ENCODE data around the gene CEBPG. TPM values are rescaled to one million over a fixed set of nuclear protein-coding genes. Genes with fewer than 3 reads are reported as not detected.

Gene CEBPG
- total RNA-seq, 1 donor from 2014 or later: 30.4 TPM

- no peaks in the 10 kb centered on the region for H3K36me3 Mint-ChIP-seq (ENCODE audit: low read depth)
- peaks cover 4% of the 10 kb centered on the region for H3K4me1 Mint-ChIP-seq (ENCODE audit: low read depth)
- intact Hi-C loops (cut with micrococcal nuclease): no loop called here
- no peak overlapping the region for H3K4me3 Mint-ChIP-seq
- no peak overlapping the region for H3K27ac Mint-ChIP-seq
- no peak for DNase-seq (ENCODE audit: low spot score)
- H3K9me3 Mint-ChIP-seq: no peaks in the 10 kb centered on the region
- no peaks in the 10 kb centered on the region for H3K27me3 Mint-ChIP-seq (ENCODE audit: insufficient read depth)
Measured at GRCh38 chr19:33403221-33403972, 29.9 kb downstream of the CEBPG start.

GRCh38 chr19:33403973-33404304 lies 30.4 kb downstream of the CEBPG start:
- intact Hi-C loops (cut with micrococcal nuclease): no loop called here
- Mint-ChIP-seq H3K27ac (no peak overlapping the region), H3K4me1 (ENCODE audit: low read depth) (peaks cover 4% of the 10 kb centered on the region), H3K9me3 (no peaks in the 10 kb centered on the region), H3K4me3 (no peak overlapping the region), H3K36me3 (ENCODE audit: low read depth) (no peaks in the 10 kb centered on the region), H3K27me3 (ENCODE audit: insufficient read depth) (no peaks in the 10 kb centered on the region)
- no peak for DNase-seq (ENCODE audit: low spot score)

GRCh38 chr19:33404506-33405253 lies 31.2 kb downstream of the CEBPG start:
- DNase-seq (ENCODE audit: low spot score): no peak
- intact Hi-C loops (cut with micrococcal nuclease): loop anchor here (5.0 kb wide), 1 partner anchor 277 kb away; no protein-coding TSS in a partner anchor

GRCh38 chr19:33405254-33405552 lies 31.7 kb downstream of the CEBPG start:
- H3K9me3 Mint-ChIP-seq: no peaks in the 10 kb centered on the region
- intact Hi-C loops (cut with micrococcal nuclease): loop anchor here (5.0 kb wide), 1 partner anchor 278 kb away; no protein-coding TSS in a partner anchor
- no peaks in the 10 kb centered on the region for H3K27me3 Mint-ChIP-seq (ENCODE audit: insufficient read depth)
- H3K27ac Mint-ChIP-seq: no peak overlapping the region
- no peak for DNase-seq (ENCODE audit: low spot score)
- H3K4me1 Mint-ChIP-seq (ENCODE audit: low read depth): peaks cover 4% of the 10 kb centered on the region
- no peaks in the 10 kb centered on the region for H3K36me3 Mint-ChIP-seq (ENCODE audit: low read depth)
- H3K4me3 Mint-ChIP-seq: no peak overlapping the region

More at GRCh38 chr19:33404506-33405253, 31.2 kb downstream of the CEBPG start:
- Mint-ChIP-seq H3K36me3 (ENCODE audit: low read depth) (no peaks in the 10 kb centered on the region), H3K9me3 (no peaks in the 10 kb centered on the region), H3K4me1 (ENCODE audit: low read depth) (peaks cover 4% of the 10 kb centered on the region), H3K27ac (no peak overlapping the region), H3K4me3 (no peak overlapping the region), H3K27me3 (ENCODE audit: insufficient read depth) (no peaks in the 10 kb centered on the region)

DNA sequence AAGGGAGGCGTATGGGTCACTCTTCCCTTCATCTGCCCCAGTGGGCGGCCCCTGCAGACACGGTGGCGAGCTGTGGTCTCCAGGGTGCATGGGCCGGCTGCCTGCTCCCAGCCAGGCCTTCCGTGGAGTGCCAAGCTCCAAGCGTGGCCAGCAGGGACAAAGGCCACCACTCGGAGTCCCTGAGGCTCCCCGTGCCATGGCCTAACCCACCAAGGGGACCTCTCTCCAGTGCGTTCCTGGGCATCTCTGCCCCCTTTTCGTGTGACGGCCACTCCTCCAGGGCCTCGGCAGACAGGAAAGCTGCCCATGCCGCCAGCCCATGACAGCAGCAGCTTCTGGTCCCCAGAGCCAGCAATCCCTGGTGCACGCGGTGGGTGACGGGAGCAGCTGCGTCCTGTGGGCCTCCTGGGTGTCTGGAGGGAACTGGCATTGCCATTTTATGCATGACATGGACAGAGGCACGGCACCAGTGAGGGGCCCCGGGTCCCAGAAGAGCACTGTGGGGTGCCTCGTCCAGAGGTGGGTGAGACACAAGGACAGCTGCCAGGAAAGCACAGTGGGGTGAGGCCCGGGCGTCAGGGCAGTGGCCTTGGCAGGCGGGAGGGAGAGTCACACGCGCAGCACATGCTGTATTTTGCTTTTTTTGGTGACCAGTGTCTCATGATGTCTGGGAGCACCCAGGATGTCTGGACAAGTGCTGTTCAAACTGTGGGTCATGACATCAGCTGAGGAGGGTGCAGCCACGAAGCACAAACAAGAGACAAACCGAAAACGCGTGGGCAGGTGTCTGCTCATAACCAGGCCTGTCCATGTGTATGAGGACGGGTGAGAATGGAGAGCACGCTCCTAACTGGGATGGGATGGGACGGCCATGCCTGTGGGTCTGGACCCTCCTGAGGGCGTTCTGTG lies 32.3 kb downstream of the CEBPG start:
- Mint-ChIP-seq H3K4me1 (ENCODE audit: low read depth) (peaks cover 4% of the 10 kb centered on the region), H3K27ac (no peak overlapping the region), H3K9me3 (no peaks in the 10 kb centered on the region), H3K4me3 (no peak overlapping the region), H3K36me3 (ENCODE audit: low read depth) (no peaks in the 10 kb centered on the region), H3K27me3 (ENCODE audit: insufficient read depth) (no peaks in the 10 kb centered on the region)
- no peak for DNase-seq (ENCODE audit: low spot score)
- intact Hi-C loops (cut with micrococcal nuclease): loop anchor here (1.0 to 5.0 kb wide), 3 partner anchors 171 to 279 kb away; no protein-coding TSS in a partner anchor

DNA sequence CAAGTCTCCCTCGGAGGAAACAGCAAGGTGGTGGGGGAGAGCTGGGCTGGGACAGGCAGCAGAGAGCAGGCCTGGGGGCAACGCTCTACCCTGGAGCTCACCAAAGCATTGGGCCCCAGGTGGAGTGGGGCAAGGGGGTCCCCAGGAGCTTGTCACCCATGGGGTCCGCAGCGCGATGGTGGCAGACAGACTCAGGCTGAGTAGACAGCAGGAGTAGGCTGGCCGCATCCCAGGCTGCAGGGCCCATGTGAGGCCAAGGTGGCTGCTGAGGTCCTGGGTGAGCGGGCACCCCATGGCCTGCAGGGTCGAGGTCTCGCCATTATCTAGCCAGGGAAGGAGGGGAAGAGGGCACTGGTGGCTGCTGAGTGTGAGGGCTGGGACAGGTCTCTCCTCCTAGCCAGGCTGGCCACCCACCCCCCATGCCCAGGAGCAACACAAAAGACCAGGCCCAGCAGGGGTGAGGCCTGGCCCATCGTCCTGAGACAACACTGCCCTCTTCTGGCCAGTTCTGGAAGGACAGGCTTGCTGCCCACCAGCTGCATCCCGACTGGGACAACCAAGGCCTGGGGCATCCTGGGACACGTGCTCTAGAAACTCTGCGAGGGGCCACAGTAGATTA lies 33.1 kb downstream of the CEBPG start:
- no peaks in the 10 kb centered on the region for H3K9me3 Mint-ChIP-seq
- no peaks in the 10 kb centered on the region for H3K36me3 Mint-ChIP-seq (ENCODE audit: low read depth)

DNA sequence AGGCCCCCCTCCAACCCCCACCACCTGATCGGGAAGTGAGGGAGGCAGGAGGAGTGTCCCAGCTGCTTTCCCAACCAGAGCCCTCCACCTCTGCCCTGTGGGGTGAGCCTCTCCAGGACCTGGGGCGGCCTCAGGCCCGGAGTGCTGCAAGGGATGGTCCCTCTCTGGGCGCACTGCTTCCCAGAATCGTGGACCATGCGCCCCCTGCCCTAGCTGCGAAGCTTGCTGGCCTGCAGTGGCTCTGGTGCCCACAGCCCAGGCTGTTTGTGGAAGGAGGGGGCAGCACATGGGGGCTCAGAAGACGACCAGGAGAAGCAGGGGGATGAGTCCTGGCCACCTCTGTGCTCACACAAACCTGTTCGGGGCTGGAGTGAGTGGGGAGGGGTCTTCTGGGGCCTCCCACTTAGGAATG lies 33.6 kb downstream of the CEBPG start:
- Mint-ChIP-seq H3K4me3 (no peak overlapping the region), H3K27me3 (ENCODE audit: insufficient read depth) (no peaks in the 10 kb centered on the region), H3K27ac (no peak overlapping the region), H3K9me3 (no peaks in the 10 kb centered on the region), H3K4me1 (ENCODE audit: low read depth) (peaks cover 4% of the 10 kb centered on the region), H3K36me3 (ENCODE audit: low read depth) (no peaks in the 10 kb centered on the region)
- no peak for DNase-seq (ENCODE audit: low spot score)
- intact Hi-C loops (cut with micrococcal nuclease): loop anchor here (5.0 kb wide), 1 partner anchor 280 kb away; no protein-coding TSS in a partner anchor

More for the DNA sequence above, 33.1 kb downstream of the CEBPG start:
- intact Hi-C loops (cut with micrococcal nuclease): loop anchor here (1.0 to 5.0 kb wide), 3 partner anchors 171 to 279 kb away; no protein-coding TSS in a partner anchor
- H3K27me3 Mint-ChIP-seq (ENCODE audit: insufficient read depth): no peaks in the 10 kb centered on the region
- no peak overlapping the region for H3K27ac Mint-ChIP-seq
- H3K4me3 Mint-ChIP-seq: no peak overlapping the region
- peaks cover 4% of the 10 kb centered on the region for H3K4me1 Mint-ChIP-seq (ENCODE audit: low read depth)
- DNase-seq (ENCODE audit: low spot score): peak; percentile 54

DNA sequence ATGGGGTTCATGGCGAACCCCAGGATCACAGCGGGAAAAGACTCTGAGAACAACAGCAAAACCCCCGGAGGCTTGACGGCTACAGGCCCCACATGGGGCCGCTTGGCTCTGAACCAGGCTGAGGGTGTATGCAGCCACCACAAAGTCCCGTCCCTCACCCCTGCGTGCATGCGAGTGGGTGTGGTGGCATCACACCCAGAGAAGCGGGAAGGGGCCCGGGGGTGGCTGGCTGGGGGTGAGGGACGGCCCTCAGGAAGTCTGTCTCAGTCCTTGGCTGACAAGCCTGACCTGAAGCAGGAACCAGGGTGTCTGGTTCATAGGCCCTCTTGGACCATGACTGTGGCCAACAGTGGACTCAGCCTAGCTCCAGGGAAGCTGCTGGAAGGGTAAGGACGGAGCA lies 34.2 kb downstream of the CEBPG start:
- Mint-ChIP-seq H3K4me1 (ENCODE audit: low read depth) (peaks cover 4% of the 10 kb centered on the region), H3K27ac (no peak overlapping the region), H3K27me3 (ENCODE audit: insufficient read depth) (no peaks in the 10 kb centered on the region), H3K36me3 (ENCODE audit: low read depth) (no peaks in the 10 kb centered on the region), H3K4me3 (no peak overlapping the region), H3K9me3 (no peaks in the 10 kb centered on the region)
- no peak for DNase-seq (ENCODE audit: low spot score)
- intact Hi-C loops (cut with micrococcal nuclease): loop anchor here (5.0 kb wide), 1 partner anchor 280 kb away; no protein-coding TSS in a partner anchor

DNA sequence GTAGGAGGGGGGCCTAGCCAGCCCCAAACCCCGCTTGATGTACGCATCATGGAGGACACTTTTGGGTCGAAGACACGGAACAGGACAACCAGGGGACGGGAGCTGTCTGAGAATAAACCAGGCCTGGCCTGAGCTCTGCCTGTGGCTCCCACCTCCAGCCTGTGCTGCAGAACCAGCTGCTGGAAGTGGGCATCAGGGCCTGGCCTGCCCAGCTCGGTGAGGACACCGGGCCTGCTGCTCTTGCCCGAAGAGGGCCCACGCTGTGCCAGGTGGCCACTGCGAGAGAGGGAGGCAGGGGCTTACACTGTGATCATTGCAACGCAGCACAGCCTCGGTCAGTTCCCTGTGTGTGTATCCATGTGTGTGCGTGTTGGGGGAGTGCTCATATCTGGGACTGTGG lies 34.6 kb downstream of the CEBPG start:
- no peak overlapping the region for H3K27ac Mint-ChIP-seq
- H3K4me1 Mint-ChIP-seq (ENCODE audit: low read depth): peaks cover 4% of the 10 kb centered on the region
- no peaks in the 10 kb centered on the region for H3K9me3 Mint-ChIP-seq
- intact Hi-C loops (cut with micrococcal nuclease): loop anchor here (5.0 kb wide), 1 partner anchor 281 kb away; no protein-coding TSS in a partner anchor
- H3K4me3 Mint-ChIP-seq: no peak overlapping the region
- DNase-seq (ENCODE audit: low spot score): no peak
- no peaks in the 10 kb centered on the region for H3K36me3 Mint-ChIP-seq (ENCODE audit: low read depth)
- no peaks in the 10 kb centered on the region for H3K27me3 Mint-ChIP-seq (ENCODE audit: insufficient read depth)

DNA sequence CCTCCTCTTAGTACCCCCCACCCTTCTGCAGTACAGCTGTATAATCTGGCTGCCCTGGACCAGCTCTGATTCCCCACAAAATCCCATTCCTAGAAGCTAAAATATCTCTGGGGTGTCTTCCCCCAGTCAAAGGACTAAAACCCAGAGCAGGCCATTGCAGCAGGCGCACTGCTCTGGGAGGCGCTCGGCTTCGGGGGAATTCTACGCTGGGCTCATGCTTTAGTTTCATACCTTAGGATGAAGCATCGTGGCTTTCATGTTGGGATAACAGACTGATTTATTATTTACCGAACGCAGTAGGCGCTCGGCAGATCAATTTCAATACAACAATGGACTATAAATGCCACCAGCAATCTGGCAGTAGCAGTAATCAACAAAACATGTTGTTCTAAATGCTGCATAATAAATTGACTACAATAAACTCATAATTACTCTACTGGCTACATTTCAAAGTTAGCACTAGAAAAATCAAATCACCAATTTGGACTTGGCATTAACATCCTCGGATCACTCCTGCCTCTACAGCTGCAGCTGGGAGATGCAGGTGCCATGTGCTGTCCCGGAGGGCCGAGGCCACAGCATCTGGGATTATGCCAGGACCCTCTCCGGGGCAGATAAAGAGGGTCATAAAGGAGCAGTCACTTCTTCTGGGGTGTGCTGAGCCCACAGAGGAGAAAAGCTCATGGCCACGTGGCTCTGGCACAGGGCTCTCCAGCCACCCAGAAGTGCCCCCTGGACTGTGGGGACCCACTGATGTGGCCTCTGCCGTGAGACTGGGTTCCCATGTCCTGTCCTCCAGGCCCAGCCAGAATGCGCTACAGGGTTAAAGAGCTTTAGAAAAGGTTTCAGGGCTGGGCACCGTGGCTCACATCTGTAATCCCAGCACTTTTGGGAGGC lies 35.3 kb downstream of the CEBPG start:
- no peak for DNase-seq (ENCODE audit: low spot score)
- peaks cover 4% of the 10 kb centered on the region for H3K4me1 Mint-ChIP-seq (ENCODE audit: low read depth)

DNA sequence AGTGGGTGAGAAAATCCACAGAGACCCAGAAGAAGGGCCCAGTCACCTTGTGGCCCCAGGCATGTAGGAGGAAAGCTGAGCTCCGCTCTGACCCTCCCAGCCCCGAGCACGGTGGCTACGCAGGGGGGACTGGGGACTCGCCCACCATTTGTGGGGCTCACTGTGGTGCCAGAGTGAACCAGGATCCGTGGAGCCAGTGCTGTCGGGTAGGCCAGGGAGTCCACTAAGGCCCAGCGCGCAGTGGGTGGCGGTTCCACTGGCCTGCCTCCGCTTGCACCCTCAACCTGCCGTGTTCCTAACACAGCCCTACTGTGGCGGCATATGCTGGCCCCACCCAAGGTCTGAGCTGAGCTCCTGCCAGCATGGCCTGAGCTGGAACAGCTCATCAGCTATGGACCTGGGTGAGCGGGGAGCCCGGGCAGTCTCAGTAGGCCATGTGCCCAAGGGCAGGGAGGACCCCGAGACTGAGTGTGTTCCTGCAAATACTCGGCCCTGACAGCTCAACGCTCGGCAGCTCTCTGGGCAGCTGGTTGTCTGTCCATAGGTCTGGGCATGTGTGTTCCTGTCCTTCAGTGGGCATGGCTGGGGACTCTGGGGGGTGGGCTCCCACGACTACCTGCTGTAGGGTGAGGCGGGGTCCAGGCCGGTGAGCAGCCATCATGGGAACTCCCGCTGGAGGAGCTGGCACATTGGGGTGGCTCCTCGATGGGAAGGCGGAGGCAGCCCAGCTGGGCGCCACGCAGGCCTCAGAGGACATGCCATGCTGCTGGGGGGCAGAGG lies 36.6 kb downstream of the CEBPG start:
- DNase-seq (ENCODE audit: low spot score): no peak
- intact Hi-C loops (cut with micrococcal nuclease): loop anchor here (5.0 kb wide), 1 partner anchor 283 kb away; no protein-coding TSS in a partner anchor
- Mint-ChIP-seq H3K9me3 (no peaks in the 10 kb centered on the region), H3K4me3 (no peak overlapping the region), H3K4me1 (ENCODE audit: low read depth) (peaks cover 4% of the 10 kb centered on the region), H3K27ac (no peak overlapping the region), H3K27me3 (ENCODE audit: insufficient read depth) (no peaks in the 10 kb centered on the region), H3K36me3 (ENCODE audit: low read depth) (no peaks in the 10 kb centered on the region)

More for the DNA sequence above, 35.3 kb downstream of the CEBPG start:
- H3K9me3 Mint-ChIP-seq: no peaks in the 10 kb centered on the region
- intact Hi-C loops (cut with micrococcal nuclease): loop anchor here (5.0 kb wide), 1 partner anchor 281 kb away; no protein-coding TSS in a partner anchor
- H3K4me3 Mint-ChIP-seq: no peak overlapping the region
- H3K27ac Mint-ChIP-seq: no peak overlapping the region
- no peaks in the 10 kb centered on the region for H3K36me3 Mint-ChIP-seq (ENCODE audit: low read depth)
- H3K27me3 Mint-ChIP-seq (ENCODE audit: insufficient read depth): no peaks in the 10 kb centered on the region
